Left lung (tissue), 10 donors: Measurements from ENCODE around the gene CPED1. TPM values are rescaled to one million over a fixed set of nuclear protein-coding genes. Genes with fewer than 3 reads are reported as not detected.
"Not testable (repeated sequence)": the region's sequence is repeated elsewhere in the genome, so short reads cannot be mapped to it uniquely, and the experiment has no call there.

Experiments
- ATAC-seq: fragments of 200-7000 bp; cut with Tn5 transposase; one replicate; pipeline ENCODE4 v1.9.1; 2020; ENCODE audit warnings: moderate library complexity
- DNase-seq, 4 donors: peaks; one replicate each; pipeline ENCODE4 v3.0.0-alpha.2; 2013 to 2020
- H3K27ac ChIP-seq, 2 donors: fragments of 200-600 bp; sonication (generic) in 1 of 2; one replicate each; pipeline versions ENCODE4 v1.5.0 to v1.8.0; 2020 to 2021
- H3K27me3 ChIP-seq, 2 donors: fragments of 200-600 bp; sonication (generic) in 1 of 2; one replicate each; pipeline versions ENCODE4 v1.5.0 to v1.8.0; 2020 to 2021
- H3K36me3 ChIP-seq, 2 donors: fragments of 200-600 bp; sonication (generic) in 1 of 2; one replicate each; pipeline versions ENCODE4 v1.5.0 to v1.8.0; 2020 to 2021
- H3K4me1 ChIP-seq, 2 donors: fragments of 200-600 bp; one replicate each; pipeline ENCODE4 v1.8.0; 2021
- H3K4me3 ChIP-seq, 2 donors: fragments of 200-600 bp; sonication (generic) in 1 of 2; one replicate each; pipeline versions ENCODE4 v1.5.0 to v1.8.0; 2020 to 2021; ENCODE audit warnings: mild to moderate bottlenecking in 1 of 2
- H3K9me3 ChIP-seq, 2 donors: fragments of 200-600 bp; sonication (generic) in 1 of 2; one replicate each; pipeline versions ENCODE4 v1.5.0 to v1.8.0; 2020 to 2021
- intact Hi-C, 2 donors: fragments of 100-400 bp; cut with DNase I; formaldehyde crosslinking; loops; one replicate each; pipeline versions ENCODE4 v1.11.2 to v1.14.2; 2022
- polyA plus RNA-seq, 6 donors: library from polyadenylated mRNA; unstranded; fragments of 120-200 nt; gene quantifications; one replicate each; pipeline ENCODE4 v1.2.1, GENCODE V29; 2013; ENCODE audit not compliant: insufficient read length in 6 of 6
- total RNA-seq, 2 donors: library from RNA; stranded (reverse); fragmentation: NEBNext Ultra II Directional; extraction: Animal tissue kit (Norgen Biotek cat#: 25700); gene quantifications; one replicate each; pipeline ENCODE4 v1.2.1, GENCODE V29; 2021
- TF ChIP-seq, protein P1 (sequence below), 2 donors: fragments of 200-600 bp; sonication (generic) in 1 of 2; IDR thresholded peaks; one replicate each; pipeline versions ENCODE4 v1.5.0 to v1.8.0; 2021; ENCODE audit warnings: antibody characterized with exemption in 2 of 2
- donor health status: DM: no; HTN: yes; CAD: no.
- donor health status: DM: no; HTN: no; CAD: no.

Gene CPED1
- total and polyA plus RNA-seq, 8 donors = 8.8 to 29.6 (median 22.8) TPM

- Histone ChIP-seq H3K9me3 (no peaks in the 10 kb centered on the region), H3K36me3 (no peaks in the 10 kb centered on the region), H3K4me3 (no peak overlapping the region), H3K27me3 (no peaks in the 10 kb centered on the region), H3K27ac (no peak overlapping the region), H3K4me1 (peaks cover 0 to 14% of the 10 kb centered on the region in 2 donors)
- intact Hi-C loops = no loop called here
- TF ChIP-seq, protein P1, sequence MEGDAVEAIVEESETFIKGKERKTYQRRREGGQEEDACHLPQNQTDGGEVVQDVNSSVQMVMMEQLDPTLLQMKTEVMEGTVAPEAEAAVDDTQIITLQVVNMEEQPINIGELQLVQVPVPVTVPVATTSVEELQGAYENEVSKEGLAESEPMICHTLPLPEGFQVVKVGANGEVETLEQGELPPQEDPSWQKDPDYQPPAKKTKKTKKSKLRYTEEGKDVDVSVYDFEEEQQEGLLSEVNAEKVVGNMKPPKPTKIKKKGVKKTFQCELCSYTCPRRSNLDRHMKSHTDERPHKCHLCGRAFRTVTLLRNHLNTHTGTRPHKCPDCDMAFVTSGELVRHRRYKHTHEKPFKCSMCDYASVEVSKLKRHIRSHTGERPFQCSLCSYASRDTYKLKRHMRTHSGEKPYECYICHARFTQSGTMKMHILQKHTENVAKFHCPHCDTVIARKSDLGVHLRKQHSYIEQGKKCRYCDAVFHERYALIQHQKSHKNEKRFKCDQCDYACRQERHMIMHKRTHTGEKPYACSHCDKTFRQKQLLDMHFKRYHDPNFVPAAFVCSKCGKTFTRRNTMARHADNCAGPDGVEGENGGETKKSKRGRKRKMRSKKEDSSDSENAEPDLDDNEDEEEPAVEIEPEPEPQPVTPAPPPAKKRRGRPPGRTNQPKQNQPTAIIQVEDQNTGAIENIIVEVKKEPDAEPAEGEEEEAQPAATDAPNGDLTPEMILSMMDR (IDR thresholded peaks at IDR 0.05) = no peak
- no peak for DNase-seq
- no peak for ATAC-seq
These were observed 39.5 kb downstream of the CPED1 start for GRCh38 chr7:121027761-121028669.

DNA sequence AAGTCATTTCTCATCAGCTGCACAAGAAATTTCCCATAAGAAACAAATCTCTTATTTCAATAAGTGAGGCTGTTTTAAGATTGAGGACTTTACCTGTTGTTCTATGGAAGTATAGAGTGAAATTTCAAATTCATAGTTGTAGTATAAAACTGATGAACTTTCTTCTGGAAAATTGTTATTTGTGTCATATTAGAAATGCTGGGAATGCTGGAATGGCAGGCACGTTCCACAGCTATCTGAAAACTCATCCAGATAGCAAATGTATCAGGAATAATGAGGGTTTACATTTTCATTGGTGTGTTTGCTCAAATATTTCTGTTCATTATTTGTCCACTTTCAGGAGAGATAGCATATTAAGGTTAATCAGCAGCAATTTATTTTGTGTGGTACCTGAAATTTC is 40.8 kb downstream of the CPED1 start:
- intact Hi-C loops = no loop called here
- Histone ChIP-seq H3K27ac (no peak overlapping the region), H3K4me1 (peaks cover 0 to 4% of the 10 kb centered on the region in 2 donors), H3K36me3 (no peaks in the 10 kb centered on the region), H3K9me3 (no peaks in the 10 kb centered on the region), H3K27me3 (no peaks in the 10 kb centered on the region), H3K4me3 (no peak overlapping the region)
- ATAC-seq (no peak), DNase-seq (no peak)
- TF ChIP-seq, protein P1 (IDR thresholded peaks at IDR 0.05) = no peak

DNA sequence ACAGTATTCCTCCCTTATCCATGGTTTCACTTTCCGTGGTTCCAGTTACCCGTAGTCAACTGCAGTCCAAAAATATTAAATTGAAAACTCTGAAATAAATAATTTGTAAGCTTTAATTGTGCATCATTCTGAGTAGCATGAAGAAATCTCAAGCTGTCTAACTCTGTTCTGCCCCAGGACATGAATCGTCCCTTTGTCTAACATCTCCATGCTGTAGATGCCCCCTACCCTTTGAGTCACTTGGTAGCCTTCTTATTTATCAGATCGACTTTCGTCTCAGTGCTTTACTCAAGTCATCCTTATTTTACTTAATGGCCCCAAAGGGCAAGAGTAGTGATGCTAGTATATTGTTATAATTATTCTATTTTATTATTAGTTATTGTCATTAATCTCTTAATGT is 41.8 kb downstream of the CPED1 start:
- ATAC-seq (no peak), DNase-seq (no peak)
- TF ChIP-seq, protein P1 (IDR thresholded peaks at IDR 0.05) = no peak
- Histone ChIP-seq H3K36me3 (no peaks in the 10 kb centered on the region), H3K27ac (no peak overlapping the region), H3K4me1 (no peaks in the 10 kb centered on the region), H3K27me3 (no peaks in the 10 kb centered on the region), H3K4me3 (no peak overlapping the region), H3K9me3 (no peaks in the 10 kb centered on the region)
- intact Hi-C loops = no loop called here

- ATAC-seq = peak; percentile 34
- no peaks in the 10 kb centered on the region for H3K36me3 ChIP-seq
- no peak for DNase-seq
- no peaks in the 10 kb centered on the region for H3K27me3 ChIP-seq
- H3K4me3 ChIP-seq = no peak overlapping the region
- H3K9me3 ChIP-seq = no peaks in the 10 kb centered on the region
- H3K27ac ChIP-seq = no peak overlapping the region
- intact Hi-C loops = no loop called here
- TF ChIP-seq, protein P1 (IDR thresholded peaks at IDR 0.05) = no peak
- H3K4me1 ChIP-seq = no peaks in the 10 kb centered on the region
These were observed 44.3 kb downstream of the CPED1 start for GRCh38 chr7:121032645-121033460.

DNA sequence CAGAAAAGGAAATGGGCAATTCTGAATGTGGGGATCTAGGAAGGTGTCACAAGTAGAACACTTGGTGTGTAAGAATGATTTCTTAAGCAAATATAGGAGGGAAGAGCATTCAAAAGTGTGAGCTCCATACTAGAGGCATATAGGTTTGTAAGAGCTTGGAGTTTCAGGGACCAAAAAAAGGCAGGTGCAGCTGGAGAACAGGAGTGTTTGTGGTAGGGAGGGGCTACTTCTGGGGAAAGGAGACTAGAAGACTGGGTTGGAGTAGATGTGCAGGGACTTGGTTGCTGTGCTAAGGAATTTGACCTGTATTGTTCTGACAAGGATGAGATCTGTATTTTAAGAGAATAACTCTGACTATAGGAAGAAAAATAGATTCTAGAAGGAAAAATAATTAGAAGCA is 46.4 kb downstream of the CPED1 start:
- H3K4me1 ChIP-seq = no peaks in the 10 kb centered on the region
- no peaks in the 10 kb centered on the region for H3K9me3 ChIP-seq
- no peaks in the 10 kb centered on the region for H3K27me3 ChIP-seq
- intact Hi-C loops = no loop called here
- H3K36me3 ChIP-seq = no peaks in the 10 kb centered on the region
- H3K27ac ChIP-seq = no peak overlapping the region
- TF ChIP-seq, protein P1 (IDR thresholded peaks at IDR 0.05) = no peak
- no peak for ATAC-seq
- H3K4me3 ChIP-seq = no peak overlapping the region
- DNase-seq = no peak

- H3K27me3 ChIP-seq, H3K27ac ChIP-seq, intact Hi-C loops, H3K4me3 ChIP-seq, H3K9me3 ChIP-seq, H3K36me3 ChIP-seq, ATAC-seq, H3K4me1 ChIP-seq, DNase-seq: not testable (repeated sequence)
These were observed 48.3 kb downstream of the CPED1 start for GRCh38 chr7:121036776-121037175.

- H3K4me1 ChIP-seq, H3K27ac ChIP-seq, ATAC-seq, H3K9me3 ChIP-seq, H3K36me3 ChIP-seq, intact Hi-C loops, DNase-seq, H3K4me3 ChIP-seq, H3K27me3 ChIP-seq: not testable (repeated sequence)
These were observed 48.8 kb downstream of the CPED1 start for GRCh38 chr7:121037329-121037728.
